HCT116 (cell line): ENCODE data around the gene ATP6V1E1. TPM values are rescaled to one million over a fixed set of nuclear protein-coding genes. Genes with fewer than 3 reads are reported as not detected.

ENCODE experiments used
- ATAC-seq: fragments of 200-7000 bp; cut with Tn5 transposase; 2 replicates; pipeline ENCODE4 v1.9.1; 2020; ENCODE audit warnings: mild to moderate bottlenecking, moderate library complexity
- BruUV-seq: library from RNA; stranded (reverse); fragments of 400-500 nt; replicated peaks from 2 replicates; lab custom pipeline; 2021; lab: Mats Ljungman, UMichigan
- CTCF ChIA-PET: fragments of 300-600 bp; sonication (Branson Sonifier 250); formaldehyde crosslinking; loops from one replicate; lab custom pipeline; 2021; ENCODE audit warnings: antibody characterized with exemption; lab: Charles Lee
- POLR2A ChIA-PET: fragments of 300-600, 350-600 bp; sonication (Branson Sonifier 250); formaldehyde crosslinking; loops from one replicate; lab custom pipeline; 2021; ENCODE audit warnings: antibody characterized with exemption; lab: Charles Lee
- RAD21 ChIA-PET, 2 experiments: fragments of 300-600 bp; sonication (Branson Sonifier 250); formaldehyde crosslinking; loops; one replicate each; lab custom pipeline; 2023; ENCODE audit warnings: low total read pairs in 2 of 2; ENCODE audit not compliant: uncharacterized antibody in 2 of 2, unreplicated experiment in 2 of 2, low non-redundant PET in 1 of 2; lab: Charles Lee
- DNase-seq: peaks from one replicate; pipeline ENCODE4 v3.0.0-alpha.2; 2010; ENCODE audit warnings: low read depth, low spot score
- H2AFZ ChIP-seq: fragments of 200-600 bp; shearing (Covaris generic), sonication (generic); 2 replicates; pipeline ENCODE4 v1.6.1; 2017; ENCODE audit warnings: low read depth, mixed run types, mixed read lengths, antibody characterized with exemption, low read length; ENCODE audit not compliant: poor library complexity, severe bottlenecking
- H3K27ac ChIP-seq: 2 replicates; pipeline ENCODE4 v1.5.1; 2012; ENCODE audit warnings: low read depth, low read length
- H3K27me3 ChIP-seq: fragments of 200-600 bp; sonication (generic); 2 replicates; pipeline ENCODE4 v1.6.1; 2016; ENCODE audit warnings: mixed run types, low read length, mixed read lengths; ENCODE audit not compliant: insufficient read depth
- H3K36me3 ChIP-seq, 2 experiments: fragments of 200-500 bp in 1 of 2; fragments of 200-600 bp in 1 of 2; sonication (Bioruptor generic) in 1 of 2; sonication (generic) in 1 of 2; 2 replicates each; pipeline versions ENCODE4 v1.5.1 to v1.6.1; 2014 to 2016; ENCODE audit warnings: low read length in 2 of 2, inconsistent platforms in 1 of 2, mixed read lengths in 1 of 2, mixed run types in 1 of 2; ENCODE audit not compliant: insufficient read depth in 2 of 2, control insufficient read depth in 1 of 2
- H3K4me1 ChIP-seq, 2 experiments: fragments of 200-600 bp in 1 of 2; sonication (generic) in 1 of 2; 2 replicates each; pipeline versions ENCODE4 v1.5.1 to v1.6.1; 2012 to 2017; ENCODE audit warnings: low read length in 2 of 2, inconsistent platforms in 1 of 2, mild to moderate bottlenecking in 1 of 2, mixed read lengths in 1 of 2, mixed run types in 1 of 2, moderate library complexity in 1 of 2; ENCODE audit not compliant: insufficient read depth in 2 of 2, control insufficient read depth in 1 of 2
- H3K4me2 ChIP-seq: fragments of 200-600 bp; sonication (generic); 2 replicates; pipeline ENCODE4 v1.6.1; 2017; ENCODE audit warnings: mixed run types, low read length, mixed read lengths
- H3K4me3 ChIP-seq, 2 experiments: fragments of 200-600 bp in 1 of 2; sonication (generic) in 1 of 2; replicated peaks in 1 of 2; 2 replicates each; pipeline ENCODE4 v1.5.1; 2011 to 2016; ENCODE audit warnings: low read length in 2 of 2, control low read depth in 1 of 2, low read depth in 1 of 2, mild to moderate bottlenecking in 1 of 2, mixed read lengths in 1 of 2, mixed run types in 1 of 2
- H3K79me2 ChIP-seq: fragments of 200-600 bp; sonication (generic); 2 replicates; pipeline ENCODE4 v1.6.1; 2017; ENCODE audit warnings: mild to moderate bottlenecking, mixed run types, low read length, moderate library complexity, mixed read lengths; ENCODE audit not compliant: insufficient read depth
- H3K9ac ChIP-seq: fragments of 200-600 bp; sonication (generic); 2 replicates; pipeline ENCODE4 v1.6.1; 2016; ENCODE audit warnings: low read length, mixed read lengths
- H3K9me2 ChIP-seq: fragments of 200-600 bp; sonication (generic), shearing (Covaris generic); 2 replicates; pipeline ENCODE4 v1.6.1; 2017; ENCODE audit warnings: mixed run types, mild to moderate bottlenecking, moderate library complexity; ENCODE audit not compliant: insufficient read depth
- H3K9me3 ChIP-seq, 2 experiments: fragments of 200-500 bp in 1 of 2; fragments of 200-600 bp in 1 of 2; sonication (Bioruptor generic) in 1 of 2; sonication (generic) in 1 of 2; 2 replicates each; pipeline ENCODE4 v1.6.1; 2014 to 2017; ENCODE audit warnings: low read length in 2 of 2, mixed read lengths in 2 of 2, inconsistent platforms in 1 of 2, low read depth in 1 of 2, mild to moderate bottlenecking in 1 of 2, mixed run types in 1 of 2, moderate library complexity in 1 of 2; ENCODE audit not compliant: control insufficient read depth in 1 of 2, insufficient read depth in 1 of 2
- H4K20me1 ChIP-seq: fragments of 200-600 bp; sonication (generic), shearing (Covaris generic); 2 replicates; pipeline ENCODE4 v1.6.1; 2017; ENCODE audit warnings: mixed run types, mild to moderate bottlenecking, moderate library complexity; ENCODE audit not compliant: insufficient read depth
- EGR1 ChIP-seq: IDR thresholded peaks from 2 replicates; pipeline ENCODE4 v1.6.1; 2012; ENCODE audit warnings: low read depth
- ELF1 ChIP-seq: IDR thresholded peaks from 2 replicates; pipeline ENCODE4 v1.6.1; 2012; ENCODE audit warnings: low read depth, borderline replicate concordance
- FOSL1 ChIP-seq: IDR thresholded peaks from 2 replicates; pipeline ENCODE4 v1.6.1; 2012; ENCODE audit warnings: low read depth
- MAX ChIP-seq: IDR thresholded peaks from 2 replicates; pipeline ENCODE4 v1.6.1; 2012
- RAD21 ChIP-seq: IDR thresholded peaks from 2 replicates; pipeline ENCODE4 v1.6.1; 2012; ENCODE audit warnings: low read depth, mild to moderate bottlenecking
- REST ChIP-seq: IDR thresholded peaks from 2 replicates; pipeline ENCODE4 v1.6.1; 2012; ENCODE audit warnings: low read depth
- SP1 ChIP-seq: IDR thresholded peaks from 2 replicates; pipeline ENCODE4 v1.6.1; 2012; ENCODE audit warnings: low read depth
- TCF7L2 ChIP-seq: IDR thresholded peaks from 2 replicates; pipeline ENCODE4 v1.7.0; 2011; ENCODE audit warnings: borderline replicate concordance, inconsistent platforms; ENCODE audit not compliant: insufficient read depth, insufficient read length; ENCODE audit errors: extremely low read depth
- ZNF274 ChIP-seq: fragments of 200-500 bp; sonication (Bioruptor generic); IDR thresholded peaks from 2 replicates; pipeline ENCODE4 v1.6.1; 2014; ENCODE audit warnings: mild to moderate bottlenecking, low read depth, low read length, inconsistent platforms
- intact Hi-C: fragments of 100-400 bp; cut with micrococcal nuclease; formaldehyde crosslinking; loops from 2 replicates; pipeline ENCODE4 v1.10.0; 2022
- total RNA-seq: library from RNA; stranded (reverse); gene quantifications from one replicate; pipeline ENCODE4 v1.2.1, GENCODE V29; 2021; ENCODE audit not compliant: unreplicated experiment

Gene ATP6V1E1
- total RNA-seq, 1 experiment from 2014 or later, result 107 TPM

- RAD21 ChIA-PET, result no interaction called here
- Histone ChIP-seq H3K9me2 (no peaks in the 10 kb centered on the region), H3K27ac (no peak overlapping the region), H3K9me3 (no peaks in the 10 kb centered on the region), H2AFZ (no peak overlapping the region), H3K9ac (no peak overlapping the region), H4K20me1 (no peaks in the 10 kb centered on the region), H3K27me3 (no peaks in the 10 kb centered on the region), H3K4me1 (no peaks in the 10 kb centered on the region), H3K79me2 (no peaks in the 10 kb centered on the region), H3K4me3 (no peak overlapping the region), H3K4me2 (no peak overlapping the region), H3K36me3 (peaks cover 0 to 4% of the 10 kb centered on the region in 2 experiments; a peak in 1 of 4 replicates)
- ATAC-seq, result no peak
- POLR2A ChIA-PET, result no interaction called here
- intact Hi-C loops, result no loop called here
- no TSS peak for BruUV-seq
- no peak for DNase-seq
- CTCF ChIA-PET, result no interaction called here
- TF ChIP-seq EGR1, result no peak
- no peak for TF ChIP-seq SP1
- no peak for TF ChIP-seq MAX
- TF ChIP-seq ELF1, result no peak
- TF ChIP-seq RAD21, result no peak
- no peak for TF ChIP-seq FOSL1
- TF ChIP-seq ZNF274, result no peak
- no peak for TF ChIP-seq REST
- TF ChIP-seq TCF7L2, result no peak
These were observed 78.9 kb downstream of the ATP6V1E1 start for GRCh38 chr22:17549655-17550054.
